AG08395 (cell line): ENCODE measurements around the gene FFAR3.
"Not testable (repeated sequence)": the region's sequence is repeated elsewhere in the genome, so short reads cannot be mapped to it uniquely, and the experiment has no call there.

Source experiments
- DNase-seq: peaks from one replicate; pipeline ENCODE4 v3.0.0; 2012; ENCODE audit warnings: mixed read lengths, low spot score

FFAR3 gene

GRCh38 chr19:35350591-35350990 is 7.7 kb upstream of the FFAR3 start:
- DNase-seq: no peak

GRCh38 chr19:35351411-35352176 is 6.7 kb upstream of the FFAR3 start:
- DNase-seq: no peak

- DNase-seq: no peak
Measured at GRCh38 chr19:35352177-35352447, 6.1 kb upstream of the FFAR3 start.

GRCh38 chr19:35352448-35353304 is 5.6 kb upstream of the FFAR3 start:
- peak; percentile 87 for DNase-seq

- no peak for DNase-seq
Measured at GRCh38 chr19:35353635-35354034, 4.6 kb upstream of the FFAR3 start.

GRCh38 chr19:35354898-35355297 is 3.4 kb upstream of the FFAR3 start:
- DNase-seq: no peak

- DNase-seq: no peak
Measured at GRCh38 chr19:35355791-35356460, 2.3 kb upstream of the FFAR3 start.

GRCh38 chr19:35358834-35359233 is 574 bp downstream of the FFAR3 start:
- not testable (repeated sequence) for DNase-seq

- DNase-seq: not testable (repeated sequence)
Measured at GRCh38 chr19:35359395-35359794, 1.1 kb downstream of the FFAR3 start.

- not testable (repeated sequence) for DNase-seq
Measured at GRCh38 chr19:35360081-35360480, 1.8 kb downstream of the FFAR3 start.

- DNase-seq: no peak
Measured at GRCh38 chr19:35360880-35361420, 2.7 kb downstream of the FFAR3 start.

GRCh38 chr19:35362261-35363000 is 4.2 kb downstream of the FFAR3 start:
- no peak for DNase-seq

GRCh38 chr19:35363001-35363590 is 4.8 kb downstream of the FFAR3 start:
- no peak for DNase-seq

- DNase-seq: no peak
Measured at GRCh38 chr19:35363711-35364425, 5.6 kb downstream of the FFAR3 start.

GRCh38 chr19:35365303-35365702 is 7.0 kb downstream of the FFAR3 start:
- no peak for DNase-seq

GRCh38 chr19:35368378-35368777 is 10.1 kb downstream of the FFAR3 start:
- no peak for DNase-seq

GRCh38 chr19:35369522-35369921 is 11.3 kb downstream of the FFAR3 start:
- DNase-seq: no peak

GRCh38 chr19:35370722-35371121 is 12.5 kb downstream of the FFAR3 start, which contains the start of gene GPR42:
Gene GPR42 (plus strand): TSS chr19:35371068. CDS start chr19:35371360, 292 bp downstream.
- no peak for DNase-seq

- DNase-seq: no peak
Measured at GRCh38 chr19:35373492-35373891, 15.2 kb downstream of the FFAR3 start.

GRCh38 chr19:35374031-35374430 is 15.8 kb downstream of the FFAR3 start:
- not testable (repeated sequence) for DNase-seq
